Activated CD4-positive, alpha-beta T cell treated with anti-CD3 and anti-CD28 coated beads, Interleukin-2, amount 50 U/mL, for 4 hours (primary cell): Measurements from ENCODE around the gene RAB10.

ENCODE experiments used
- DNase-seq, 2 experiments: peaks; one replicate each; pipeline ENCODE4 v3.0.0-alpha.2; 2020

The RAB10 gene

GRCh38 chr2:26184555-26185303, 150.8 kb downstream of the RAB10 start:
- DNase-seq = peak; percentile 79 to 82

- DNase-seq = peak in 1 of 2 experiments; percentile 17
These were observed 151.5 kb downstream of the RAB10 start for GRCh38 chr2:26185304-26185928.

GRCh38 chr2:26185954-26186770, 152.3 kb downstream of the RAB10 start:
- DNase-seq = no peak
